Jurkat, Clone E6-1 (cell line): Measurements from ENCODE around the gene EPHX1.
"Not testable (repeated sequence)": the region's sequence is repeated elsewhere in the genome, so short reads cannot be mapped to it uniquely, and the experiment has no call there.

ENCODE experiments used
- DNase-seq: peaks from one replicate; pipeline ENCODE4 v3.0.0-alpha.2; 2011; ENCODE audit warnings: low read depth, low spot score
- H3K4me3 ChIP-seq: 2 replicates; pipeline ENCODE4 v1.5.1; 2011; ENCODE audit warnings: mild to moderate bottlenecking, low read length, control low read depth, moderate library complexity

Gene EPHX1

GRCh38 chr1:225812488-225813213 is 2.7 kb downstream of the EPHX1 start:
- H3K4me3 ChIP-seq, result no peak overlapping the region
- no peak for DNase-seq

- DNase-seq, result no peak
- H3K4me3 ChIP-seq, result no peak overlapping the region
These were observed 3.5 kb downstream of the EPHX1 start for GRCh38 chr1:225813214-225813964.

- DNase-seq, result no peak
- H3K4me3 ChIP-seq, result no peak overlapping the region
These were observed 4.5 kb downstream of the EPHX1 start for GRCh38 chr1:225814381-225814780.

- DNase-seq, H3K4me3 ChIP-seq: not testable (repeated sequence)
These were observed 5.2 kb downstream of the EPHX1 start for GRCh38 chr1:225815090-225815489.

- no peak for DNase-seq
- no peak overlapping the region for H3K4me3 ChIP-seq
These were observed 5.7 kb downstream of the EPHX1 start for GRCh38 chr1:225815526-225816178.

GRCh38 chr1:225816643-225817538 is 7.0 kb downstream of the EPHX1 start:
- DNase-seq, result no peak
- H3K4me3 ChIP-seq, result no peak overlapping the region

GRCh38 chr1:225817611-225818061 is 7.7 kb downstream of the EPHX1 start:
- no peak overlapping the region for H3K4me3 ChIP-seq
- DNase-seq, result peak; percentile 30

- H3K4me3 ChIP-seq, result no peak overlapping the region
- no peak for DNase-seq
These were observed 8.3 kb downstream of the EPHX1 start for GRCh38 chr1:225818229-225818628.

- H3K4me3 ChIP-seq, result no peak overlapping the region
- DNase-seq, result no peak
These were observed 9.6 kb downstream of the EPHX1 start for GRCh38 chr1:225819346-225820192.

- H3K4me3 ChIP-seq, result no peak overlapping the region
- DNase-seq, result no peak
These were observed 10.7 kb downstream of the EPHX1 start for GRCh38 chr1:225820522-225821120.

GRCh38 chr1:225822655-225823403 is 12.9 kb downstream of the EPHX1 start:
- H3K4me3 ChIP-seq, result no peak overlapping the region
- DNase-seq, result no peak

- DNase-seq, result no peak
- no peak overlapping the region for H3K4me3 ChIP-seq
These were observed 13.9 kb downstream of the EPHX1 start for GRCh38 chr1:225823811-225824261.

- no peak for DNase-seq
- H3K4me3 ChIP-seq, result no peak overlapping the region
These were observed 14.6 kb downstream of the EPHX1 start for GRCh38 chr1:225824533-225824941.

GRCh38 chr1:225825078-225825477 is 15.2 kb downstream of the EPHX1 start:
- DNase-seq, result no peak
- no peak overlapping the region for H3K4me3 ChIP-seq

GRCh38 chr1:225825607-225826007 is 15.7 kb downstream of the EPHX1 start:
- no peak for DNase-seq

GRCh38 chr1:225827076-225827475 is 17.2 kb downstream of the EPHX1 start:
- no peak overlapping the region for H3K4me3 ChIP-seq
- no peak for DNase-seq

More at GRCh38 chr1:225825607-225826007, 15.7 kb downstream of the EPHX1 start:
- no peak overlapping the region for H3K4me3 ChIP-seq

GRCh38 chr1:225828706-225829345 is 18.9 kb downstream of the EPHX1 start:
- DNase-seq, result no peak
- H3K4me3 ChIP-seq, result no peak overlapping the region
